Glutamatergic neuron (in vitro differentiated cells): ENCODE data around the gene NPVF. TPM values are rescaled to one million over a fixed set of nuclear protein-coding genes. Genes with fewer than 3 reads are reported as not detected.

Source experiments
- DNase-seq: peaks from one replicate; pipeline ENCODE4 v3.0.0; 2022
- H3K27ac Mint-ChIP-seq: one replicate; pipeline ENCODE4 v1.8.0; 2020; ENCODE audit warnings: mild to moderate bottlenecking, mixed read lengths, inconsistent platforms; ENCODE audit not compliant: unreplicated experiment
- H3K27me3 Mint-ChIP-seq: one replicate; pipeline ENCODE4 v1.8.0; 2020; ENCODE audit warnings: mild to moderate bottlenecking, moderate library complexity, mixed read lengths, inconsistent platforms; ENCODE audit not compliant: unreplicated experiment
- H3K36me3 Mint-ChIP-seq: one replicate; pipeline ENCODE4 v1.8.0; 2020; ENCODE audit warnings: mild to moderate bottlenecking, mixed read lengths, inconsistent platforms; ENCODE audit not compliant: unreplicated experiment
- H3K4me1 Mint-ChIP-seq: one replicate; pipeline ENCODE4 v1.8.0; 2020; ENCODE audit warnings: mild to moderate bottlenecking, low read depth, mixed read lengths, inconsistent platforms; ENCODE audit not compliant: unreplicated experiment
- H3K4me3 Mint-ChIP-seq: one replicate; pipeline ENCODE4 v1.8.0; 2020; ENCODE audit warnings: mild to moderate bottlenecking, mixed read lengths, inconsistent platforms; ENCODE audit not compliant: unreplicated experiment
- H3K9me3 Mint-ChIP-seq: one replicate; pipeline ENCODE4 v1.8.0; 2020; ENCODE audit warnings: mild to moderate bottlenecking, moderate library complexity, mixed read lengths, inconsistent platforms; ENCODE audit not compliant: unreplicated experiment
- CTCF ChIP-seq: fragments of 200-600 bp; sonication (generic); IDR thresholded peaks from one replicate; pipeline ENCODE4 v1.5.0; 2021; ENCODE audit not compliant: partially characterized antibody, unreplicated experiment
- total RNA-seq: library from RNA; stranded (reverse); fragmentation: NEBNext Ultra II Directional; extraction: Animal tissue kit (Norgen Biotek cat#: 25700); gene quantifications from one replicate; pipeline ENCODE4 v1.2.1, GENCODE V29; 2021; ENCODE audit not compliant: unreplicated experiment

NPVF gene
- total RNA-seq, 1 donor from 2014 or later: not detected

GRCh38 chr7:25244254-25245033 is 16.2 kb upstream of the NPVF start:
- H3K27ac Mint-ChIP-seq: no peak overlapping the region
- no peak for TF ChIP-seq CTCF
- H3K9me3 Mint-ChIP-seq: no peaks in the 10 kb centered on the region
- H3K27me3 Mint-ChIP-seq: no peaks in the 10 kb centered on the region
- no peak overlapping the region for H3K4me3 Mint-ChIP-seq
- no peak for DNase-seq
- no peaks in the 10 kb centered on the region for H3K36me3 Mint-ChIP-seq
- H3K4me1 Mint-ChIP-seq: peaks cover 3% of the 10 kb centered on the region

GRCh38 chr7:25242678-25243077 is 14.4 kb upstream of the NPVF start:
- Mint-ChIP-seq H3K4me3 (no peak overlapping the region), H3K36me3 (no peaks in the 10 kb centered on the region), H3K27ac (no peak overlapping the region), H3K27me3 (no peaks in the 10 kb centered on the region), H3K4me1 (peaks cover 3% of the 10 kb centered on the region), H3K9me3 (no peaks in the 10 kb centered on the region)
- no peak for DNase-seq
- no peak for TF ChIP-seq CTCF

DNA sequence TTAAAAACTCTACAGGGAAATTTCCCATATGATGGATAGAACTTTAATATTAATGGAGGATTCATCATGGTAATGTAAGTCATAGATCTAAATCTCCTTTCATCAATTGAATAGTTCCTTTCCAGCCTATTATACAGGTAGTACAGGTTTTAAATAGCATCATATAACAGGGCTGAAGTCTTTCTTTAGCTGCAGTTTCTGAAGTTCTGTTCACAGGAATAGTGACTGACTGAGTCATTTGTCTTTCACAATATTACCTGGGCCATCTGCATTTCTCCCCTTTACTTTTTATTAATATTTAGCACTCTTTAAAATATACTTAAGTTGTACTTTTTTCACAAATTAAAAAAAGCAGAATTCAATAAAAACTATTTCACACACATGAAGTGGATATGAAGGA is 12.6 kb upstream of the NPVF start:
- Mint-ChIP-seq H3K27ac (no peak overlapping the region), H3K4me1 (peaks cover 3% of the 10 kb centered on the region), H3K36me3 (no peaks in the 10 kb centered on the region), H3K27me3 (no peaks in the 10 kb centered on the region), H3K9me3 (no peaks in the 10 kb centered on the region), H3K4me3 (no peak overlapping the region)
- DNase-seq: no peak
- TF ChIP-seq CTCF: no peak

DNA sequence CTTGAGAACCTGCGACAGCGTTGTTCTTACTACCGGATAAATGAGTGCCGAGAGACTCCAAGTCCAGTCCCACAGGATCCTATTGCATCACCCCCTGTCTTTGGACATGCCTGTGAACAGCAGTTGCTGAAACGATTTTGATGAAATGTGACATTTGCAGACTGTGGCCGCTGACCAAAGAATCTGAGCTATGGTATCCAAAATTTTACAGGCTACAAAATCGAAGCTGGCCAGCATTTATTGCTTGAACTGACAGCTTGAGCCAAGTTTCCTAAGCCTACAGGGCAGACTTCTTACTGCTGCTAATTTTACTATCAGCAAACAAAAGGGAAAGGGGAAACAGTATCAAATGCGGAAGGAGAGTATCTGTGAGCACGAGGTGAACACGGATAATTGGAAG is 12.1 kb upstream of the NPVF start:
- no peak overlapping the region for H3K27ac Mint-ChIP-seq
- H3K36me3 Mint-ChIP-seq: no peaks in the 10 kb centered on the region
- H3K9me3 Mint-ChIP-seq: no peaks in the 10 kb centered on the region
- TF ChIP-seq CTCF: no peak
- H3K27me3 Mint-ChIP-seq: no peaks in the 10 kb centered on the region
- peaks cover 3% of the 10 kb centered on the region for H3K4me1 Mint-ChIP-seq
- no peak overlapping the region for H3K4me3 Mint-ChIP-seq
- DNase-seq: no peak

DNA sequence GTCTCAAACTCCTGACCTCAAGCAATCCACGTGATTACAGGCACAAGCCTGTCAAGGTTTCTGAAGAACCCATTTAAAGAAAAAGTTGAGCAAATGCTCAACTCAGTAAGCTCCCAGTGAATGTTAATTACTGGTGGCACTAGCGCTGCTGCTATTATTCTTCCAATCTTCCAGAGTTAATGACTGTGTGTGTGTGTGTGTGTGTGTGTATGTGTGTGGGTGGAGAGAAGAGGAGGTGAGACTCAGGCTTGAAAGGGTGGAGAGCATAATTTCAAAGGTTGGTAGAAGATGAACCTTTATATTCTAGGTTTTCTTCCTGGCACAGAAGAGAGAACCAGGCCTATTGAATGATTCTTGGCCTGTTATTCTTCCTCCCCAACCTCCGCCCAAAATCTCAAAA is 11.6 kb upstream of the NPVF start:
- TF ChIP-seq CTCF: no peak
- Mint-ChIP-seq H3K27ac (no peak overlapping the region), H3K9me3 (no peaks in the 10 kb centered on the region), H3K27me3 (no peaks in the 10 kb centered on the region), H3K4me3 (no peak overlapping the region), H3K4me1 (peaks cover 3% of the 10 kb centered on the region), H3K36me3 (no peaks in the 10 kb centered on the region)
- DNase-seq: no peak
